ENCODE results near the gene NPLOC4.

GRCh38 chr17:81608082-81608481, 28.8 kb downstream of the NPLOC4 start:
- no peak for TF ChIP-seq CTCF (tag by site-specific recombination; IDR thresholded peaks at IDR 0.05)
- TF ChIP-seq YY2 (tag by site-specific recombination; IDR thresholded peaks at IDR 0.05), result no peak
- no peak for TF ChIP-seq ZBTB26 (tag by site-specific recombination; optimal IDR thresholded peaks at IDR 0.05)
- TF ChIP-seq ZNF175 (tag by site-specific recombination; IDR thresholded peaks at IDR 0.05), result no peak
- no peak for TF ChIP-seq PBX3 (CRISPR knock-in tag; IDR thresholded peaks at IDR 0.05)
- TF ChIP-seq ZNF658 (tag by site-specific recombination; IDR thresholded peaks at IDR 0.05), result no peak

Measured in HEK293 (cell line).